GM18909 (cell line): ENCODE measurements around the gene CFLAR.

Experiments
- ATAC-seq: cut with Tn5 transposase; IDR thresholded peaks from one replicate; pipeline ENCODE4 v1.9.1; 2021; ENCODE audit warnings: mild to moderate bottlenecking; ENCODE audit not compliant: unreplicated experiment, poor library complexity

The CFLAR gene

DNA sequence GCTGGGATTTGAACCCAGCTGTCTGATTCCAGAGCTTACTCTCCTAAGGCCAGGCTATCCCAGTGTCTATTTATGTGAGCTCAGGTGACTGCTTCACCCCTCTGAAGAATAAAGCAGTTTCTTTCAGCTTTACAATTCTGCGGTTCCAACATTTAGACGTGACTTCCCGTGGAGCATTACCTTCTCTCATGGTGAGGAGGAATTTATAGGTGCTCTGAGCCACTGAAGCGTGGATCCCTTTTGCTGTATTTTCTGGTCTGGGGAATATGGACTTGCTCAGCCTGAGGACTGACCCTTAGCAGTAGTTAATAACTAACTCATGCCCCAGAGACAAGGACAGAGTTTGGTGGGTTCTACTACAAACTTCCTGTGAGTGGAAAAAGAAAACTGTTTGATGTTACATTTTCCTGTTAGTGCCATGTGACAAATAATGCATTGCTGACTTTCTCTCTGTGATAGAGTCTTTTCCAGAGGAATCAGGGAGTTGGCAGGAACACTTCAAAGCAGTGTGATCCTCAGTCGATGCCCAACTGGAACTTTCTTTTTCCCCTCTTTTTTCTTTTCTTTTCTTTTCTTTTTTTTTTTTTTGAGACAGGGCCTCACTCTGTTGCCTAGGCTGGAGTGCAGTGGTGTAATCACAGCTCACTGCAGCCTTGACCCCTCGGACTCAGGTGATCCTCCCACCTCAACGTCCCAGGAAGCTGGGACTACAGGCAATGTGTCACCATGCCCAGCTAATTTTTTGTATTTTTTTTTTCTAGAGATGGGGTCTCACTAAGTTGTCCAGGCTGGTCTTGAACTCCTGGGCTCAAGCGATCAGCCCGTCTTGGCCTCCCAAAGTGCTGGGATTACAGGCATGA is 88.9 kb downstream of the CFLAR start:
- no peak for ATAC-seq

DNA sequence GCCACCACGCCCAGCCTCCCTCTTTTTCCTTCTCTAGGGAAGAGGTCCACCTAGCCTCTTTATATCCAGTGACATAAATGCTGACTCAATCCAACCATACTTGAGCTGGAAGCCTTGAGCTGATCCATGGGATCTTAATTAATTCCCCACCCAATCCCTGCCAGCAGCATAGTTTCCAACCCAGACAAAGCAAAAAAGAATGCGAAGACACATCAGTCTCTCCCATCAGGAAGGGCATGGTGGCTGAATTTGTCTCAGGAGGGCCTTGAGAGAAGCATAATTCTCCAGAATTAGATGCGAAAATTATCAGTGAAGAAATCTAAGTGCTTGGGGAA is 89.5 kb downstream of the CFLAR start:
- ATAC-seq = no peak

DNA sequence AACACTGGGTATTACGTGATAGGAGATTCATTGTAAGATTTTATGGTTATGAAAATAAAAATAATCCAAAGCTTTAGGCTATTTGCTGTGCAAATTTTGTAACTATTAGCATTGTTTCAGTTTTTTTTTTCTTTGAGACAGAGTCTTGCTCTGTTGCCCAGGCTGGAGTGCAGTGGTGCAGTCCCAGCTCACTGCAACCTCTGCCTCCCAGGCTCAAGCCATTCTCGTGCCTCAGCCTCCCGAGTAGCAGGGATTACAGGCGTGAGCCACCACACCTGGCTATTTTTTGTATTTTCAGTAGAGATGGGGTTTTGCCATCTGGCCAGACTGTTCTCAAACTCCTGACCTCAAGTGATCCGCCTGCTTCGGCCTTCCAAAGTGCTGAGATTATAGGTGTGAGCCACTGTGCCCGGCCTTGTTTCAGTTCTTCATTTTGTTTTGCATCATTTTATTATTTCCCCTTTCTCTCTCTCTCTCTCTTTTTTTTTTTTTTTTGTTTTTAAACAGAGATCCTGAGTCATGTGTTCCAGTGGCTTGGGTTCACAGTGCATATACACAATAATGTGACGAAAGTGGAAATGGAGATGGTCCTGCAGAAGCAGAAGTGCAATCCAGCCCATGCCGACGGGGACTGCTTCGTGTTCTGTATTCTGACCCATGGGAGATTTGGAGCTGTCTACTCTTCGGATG is 92.7 kb downstream of the CFLAR start:
- ATAC-seq = peak; percentile 79

DNA sequence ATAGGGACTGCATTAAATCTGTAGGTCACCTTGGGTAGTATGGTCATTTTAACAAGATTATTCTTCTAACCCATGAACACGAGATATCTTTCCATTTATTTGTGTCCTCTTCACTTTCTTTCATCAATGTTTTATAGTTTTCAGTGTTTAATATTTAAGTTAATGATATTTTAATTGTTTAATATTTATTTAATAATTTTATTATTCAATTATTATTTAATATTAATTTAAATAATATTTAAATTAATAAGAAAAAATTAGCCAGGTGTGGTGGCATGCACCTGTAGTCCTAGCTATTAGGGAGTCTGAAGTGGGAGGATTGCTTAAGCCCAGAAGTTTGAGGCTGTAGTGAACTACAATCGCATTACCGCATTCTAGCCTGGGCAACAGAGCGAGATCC is 100.0 kb downstream of the CFLAR start:
- no peak for ATAC-seq

DNA sequence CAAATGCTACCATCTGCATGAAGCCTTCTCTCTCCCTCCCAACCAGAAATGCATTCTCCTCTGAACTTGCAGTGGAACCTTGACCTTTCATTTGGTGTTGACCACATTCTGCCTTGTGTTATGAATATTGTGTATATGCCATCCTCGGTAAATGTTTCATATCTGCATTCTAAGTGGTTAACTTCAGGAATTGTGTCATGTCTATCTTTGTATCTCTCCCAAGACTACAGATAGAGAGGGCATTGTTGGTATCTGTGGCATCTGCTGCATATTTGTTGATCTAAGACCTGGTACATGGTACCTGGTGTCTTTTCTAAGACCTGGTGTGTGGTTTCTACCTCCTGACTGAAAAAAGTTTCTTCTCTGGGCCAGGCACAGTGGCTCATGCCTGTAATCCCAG is 101.0 kb downstream of the CFLAR start:
- ATAC-seq = no peak

DNA sequence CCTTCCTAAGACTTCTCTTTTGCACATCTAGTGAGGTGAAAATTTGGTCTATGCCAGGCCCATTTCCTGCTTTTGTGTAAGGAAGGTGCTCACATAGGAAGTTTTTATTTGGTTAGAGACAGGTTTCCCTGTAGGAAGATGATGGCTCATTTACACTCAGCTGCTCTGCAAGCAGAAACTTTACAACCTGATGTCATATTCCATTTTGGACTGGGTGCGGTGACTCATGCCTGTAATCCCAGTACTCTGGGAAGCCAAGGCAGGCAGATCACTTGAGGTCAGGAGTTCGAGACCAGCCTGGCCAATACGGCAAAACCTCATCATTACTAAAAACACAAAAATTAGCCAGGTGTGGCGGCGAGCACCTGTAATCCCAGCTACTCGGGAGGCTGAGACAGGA is 102.8 kb downstream of the CFLAR start:
- ATAC-seq = no peak

DNA sequence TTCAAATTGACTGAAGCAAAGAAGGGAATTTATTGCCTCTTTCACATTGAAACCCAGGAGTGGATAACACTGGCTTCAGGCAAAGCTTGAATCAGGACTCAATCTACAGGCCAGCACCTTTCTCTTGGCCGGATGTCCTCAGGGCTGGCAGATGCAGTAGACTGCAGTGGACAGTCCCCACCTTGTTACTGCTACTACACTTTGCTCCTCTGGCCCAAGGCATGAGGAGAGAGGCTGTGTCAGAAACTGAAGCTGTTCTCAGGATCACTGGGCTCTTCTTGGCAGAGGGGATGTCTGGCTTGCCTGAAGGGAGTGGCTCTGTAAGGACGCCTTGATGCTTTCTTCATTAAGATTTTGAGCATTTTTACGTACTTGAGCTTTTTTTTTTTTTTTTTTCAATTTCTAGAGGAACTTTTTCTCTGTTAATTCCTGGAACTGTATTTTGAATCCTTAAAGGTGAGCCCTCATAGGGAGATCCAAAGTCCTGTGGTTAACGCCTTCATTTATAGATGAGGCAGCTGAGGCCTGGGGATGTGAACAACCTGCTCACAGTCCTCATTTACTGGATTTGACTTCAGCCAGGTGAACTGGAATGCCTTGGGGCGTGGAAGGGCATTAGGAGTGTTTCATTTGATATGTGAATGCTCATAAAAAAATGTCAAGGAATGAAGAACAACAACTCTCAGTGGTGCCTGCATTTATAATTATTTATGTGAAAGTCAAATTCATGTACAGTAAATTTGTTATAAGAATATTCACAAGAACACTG is 103.5 kb downstream of the CFLAR start:
- ATAC-seq = no peak

DNA sequence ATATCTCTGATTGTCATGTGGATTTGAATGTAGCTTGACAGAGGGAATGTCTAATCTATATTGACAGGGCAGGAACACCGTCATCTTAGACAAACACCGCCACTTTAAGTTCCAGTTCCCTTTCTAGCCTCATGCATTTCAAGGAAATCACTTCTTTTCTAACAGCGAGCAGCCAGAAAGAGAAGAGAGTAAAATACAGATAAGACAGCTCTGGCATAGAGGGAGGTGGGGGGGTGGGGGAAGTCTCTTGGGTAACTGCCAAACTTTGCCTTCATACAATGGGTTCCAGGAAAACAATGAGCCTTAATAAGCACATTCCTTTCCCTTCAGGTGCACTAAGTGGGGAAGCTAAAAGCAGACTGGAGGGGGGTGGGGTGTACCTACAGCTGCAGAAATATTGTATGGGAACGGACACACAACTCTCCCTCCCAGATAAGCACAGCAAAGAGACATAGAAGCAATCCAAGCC is 104.2 kb downstream of the CFLAR start:
- no peak for ATAC-seq

DNA sequence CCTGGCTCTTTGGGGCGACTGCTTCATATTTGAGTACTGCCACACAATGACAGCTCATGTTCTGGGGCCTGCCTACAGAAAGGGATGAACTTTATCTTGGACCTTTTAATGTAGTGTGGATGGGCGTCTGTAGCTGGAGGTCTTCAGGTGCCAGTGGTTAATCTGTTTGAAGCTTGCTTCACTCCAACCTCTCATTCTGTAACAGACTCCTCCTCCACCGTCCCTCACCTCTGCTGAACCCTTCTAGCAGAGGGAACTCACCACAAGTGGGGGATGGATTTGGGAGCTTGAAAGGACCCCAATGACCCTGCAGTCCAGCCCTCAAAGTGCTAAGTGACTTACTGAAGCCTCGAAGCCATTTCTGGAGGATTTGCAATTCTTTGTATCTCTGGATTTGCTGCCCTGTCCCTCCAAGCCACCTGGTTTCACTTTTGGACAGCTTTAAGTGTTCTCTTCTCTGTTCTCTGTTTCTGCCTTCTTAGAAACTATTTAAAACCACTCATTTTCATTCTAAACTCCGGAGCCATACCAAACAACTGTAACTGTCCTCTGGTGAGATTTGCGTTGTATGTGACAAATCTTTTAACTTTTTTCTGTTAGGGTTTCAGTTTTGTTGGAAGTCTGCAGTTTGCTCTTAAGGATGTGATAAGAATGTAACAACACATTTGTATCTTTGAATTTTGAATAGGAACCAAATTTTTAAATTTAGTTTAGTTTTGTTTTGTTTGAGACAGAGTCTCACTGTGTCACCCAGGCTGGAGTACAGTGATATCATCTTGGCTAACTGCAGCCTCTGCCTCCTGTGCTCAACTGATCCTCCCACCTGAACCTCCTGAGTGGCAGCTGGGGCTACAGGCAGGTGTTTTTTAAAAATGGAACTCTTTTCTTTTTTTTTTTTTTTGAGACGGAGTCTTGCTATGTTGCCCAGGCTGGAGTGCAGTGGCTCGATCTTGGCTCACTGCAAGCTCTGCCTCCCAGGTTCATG is 107.4 kb downstream of the CFLAR start:
- peak; percentile 89 for ATAC-seq
